ENCODE results near the gene SGMS1. TPM values are rescaled to one million over a fixed set of nuclear protein-coding genes. Genes with fewer than 3 reads are reported as not detected.

SGMS1 gene
- polyA plus RNA-seq, 1 of the 3 experiments (the other 2 are of a cell fraction) = 6.3 TPM

DNA sequence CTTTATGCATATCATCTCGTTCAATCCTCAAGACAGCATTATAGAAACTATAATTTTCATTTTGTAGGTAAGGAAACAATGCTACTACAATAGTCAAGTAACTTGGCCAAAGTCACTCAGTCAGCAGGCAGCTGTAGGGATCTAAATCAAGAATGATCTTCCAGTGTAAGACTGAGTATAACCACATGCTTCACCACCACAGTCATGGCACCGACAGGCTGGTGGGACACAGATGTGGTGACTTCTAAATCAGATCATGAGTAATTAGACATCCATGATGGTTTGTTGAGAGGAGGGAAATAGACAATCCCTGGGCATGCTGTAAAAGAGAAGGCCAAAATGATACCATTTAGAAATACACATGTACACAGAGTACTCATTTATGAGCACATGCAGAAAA lies 288.4 kb downstream of the SGMS1 start (continued):
- no peak for TF ChIP-seq MEF2A (IDR thresholded peaks at IDR 0.05; ENCODE audit: borderline replicate concordance, low read depth)
- no peak for TF ChIP-seq NFIC (IDR thresholded peaks at IDR 0.05; ENCODE audit: borderline replicate concordance)
- TF ChIP-seq RXRA (IDR thresholded peaks at IDR 0.05; ENCODE audit: borderline replicate concordance, low read depth) = no peak
- no peak for TF ChIP-seq ELF1 (IDR thresholded peaks at IDR 0.05)

- no peak overlapping the region for H3K9ac ChIP-seq
- DNase-seq = no peak
- no peak overlapping the region for H2AFZ ChIP-seq (ENCODE audit: low read depth)
- no peaks in the 10 kb centered on the region for H3K27me3 ChIP-seq (ENCODE audit: insufficient read depth)
- WGBS (ENCODE audit: low lambda C conversion rate) = 89% methylated on average over 2 of the region's 2 CpGs
- no peak overlapping the region for H3K4me2 ChIP-seq
- CTCF ChIA-PET = no interaction called here
- H3K79me2 ChIP-seq (ENCODE audit: insufficient read depth) = no peaks in the 10 kb centered on the region
- H4K20me1 ChIP-seq (ENCODE audit: insufficient read depth) = no peaks in the 10 kb centered on the region
- H3F3A ChIP-seq (replicated peaks; ENCODE audit: insufficient read depth) = no peaks in the 10 kb centered on the region
- no peaks in the 10 kb centered on the region for H3K9me3 ChIP-seq
- H3K9me2 ChIP-seq = no peaks in the 10 kb centered on the region
- H3K4me1 ChIP-seq (ENCODE audit: control insufficient read depth in 1 of 2, insufficient read depth in 2 of 2, low read depth in 1 of 2, low read length in 1 of 2) = no peaks in the 10 kb centered on the region
- TF ChIP-seq RCOR1 (IDR thresholded peaks at IDR 0.05; ENCODE audit: low read length) (no peak), RXRA (IDR thresholded peaks at IDR 0.05; ENCODE audit: borderline replicate concordance, low read depth) (no peak), GATA2 (CRISPR knock-in tag; IDR thresholded peaks at IDR 0.05) (no peak), ELF1 (IDR thresholded peaks at IDR 0.05) (no peak), REST (IDR thresholded peaks at IDR 0.05; ENCODE audit: low read depth, low read length) (no peak), MEF2A (IDR thresholded peaks at IDR 0.05; ENCODE audit: borderline replicate concordance, low read depth) (no peak), POLR2AphosphoS5 (IDR thresholded peaks at IDR 0.05; ENCODE audit: low read depth, low read length) (no peak)
- TF ChIP-seq, protein P1, sequence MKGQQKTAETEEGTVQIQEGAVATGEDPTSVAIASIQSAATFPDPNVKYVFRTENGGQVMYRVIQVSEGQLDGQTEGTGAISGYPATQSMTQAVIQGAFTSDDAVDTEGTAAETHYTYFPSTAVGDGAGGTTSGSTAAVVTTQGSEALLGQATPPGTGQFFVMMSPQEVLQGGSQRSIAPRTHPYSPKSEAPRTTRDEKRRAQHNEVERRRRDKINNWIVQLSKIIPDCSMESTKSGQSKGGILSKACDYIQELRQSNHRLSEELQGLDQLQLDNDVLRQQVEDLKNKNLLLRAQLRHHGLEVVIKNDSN (IDR thresholded peaks at IDR 0.05; ENCODE audit: borderline replicate concordance, low read depth) = no peak
- no peak overlapping the region for H3K4me3 ChIP-seq (ENCODE audit: low read depth in 2 of 2, low read length in 1 of 2)
- POLR2A ChIA-PET = no interaction called here
- no peak overlapping the region for H3K27ac ChIP-seq (ENCODE audit: low read depth in 2 of 2, low read length in 1 of 2)
- no peaks in the 10 kb centered on the region for H3K36me3 ChIP-seq (replicated peaks in 1 of 2; ENCODE audit: control insufficient read depth in 1 of 2, insufficient read depth in 2 of 2, low read length in 1 of 2)
These were observed 289.5 kb downstream of the SGMS1 start for GRCh38 chr10:50334273-50334672.

- no peak for DNase-seq
- H3K9me2 ChIP-seq = no peaks in the 10 kb centered on the region
- H2AFZ ChIP-seq (ENCODE audit: low read depth) = no peak overlapping the region
- no peaks in the 10 kb centered on the region for H3K9me3 ChIP-seq
- H3K4me1 ChIP-seq (ENCODE audit: control insufficient read depth in 1 of 2, insufficient read depth in 2 of 2, low read depth in 1 of 2, low read length in 1 of 2) = no peaks in the 10 kb centered on the region
- no peak overlapping the region for H3K4me3 ChIP-seq (ENCODE audit: low read depth in 2 of 2, low read length in 1 of 2)
- H3K27ac ChIP-seq (ENCODE audit: low read depth in 2 of 2, low read length in 1 of 2) = no peak overlapping the region
- ChIA-PET CTCF (no interaction called here), POLR2A (no interaction called here)
- no peaks in the 10 kb centered on the region for H3K36me3 ChIP-seq (replicated peaks in 1 of 2; ENCODE audit: control insufficient read depth in 1 of 2, insufficient read depth in 2 of 2, low read length in 1 of 2)
- H3K27me3 ChIP-seq (ENCODE audit: insufficient read depth) = no peaks in the 10 kb centered on the region
- no peaks in the 10 kb centered on the region for H4K20me1 ChIP-seq (ENCODE audit: insufficient read depth)
- H3F3A ChIP-seq (replicated peaks; ENCODE audit: insufficient read depth) = peaks cover under 1% of the 10 kb centered on the region
- TF ChIP-seq, protein P1 (IDR thresholded peaks at IDR 0.05; ENCODE audit: borderline replicate concordance, low read depth) = no peak
- no peak for TF ChIP-seq JUND (IDR thresholded peaks at IDR 0.05)
- TF ChIP-seq IRF3 (IDR thresholded peaks at IDR 0.05; ENCODE audit: low read depth, low read length) = no peak
- TF ChIP-seq EP300 (IDR thresholded peaks at IDR 0.05; ENCODE audit: borderline replicate concordance in 1 of 2, low read depth in 1 of 2, low read length in 1 of 2) = no peak
- no peak for TF ChIP-seq FOXM1 (IDR thresholded peaks at IDR 0.05; ENCODE audit: low read depth)
- TF ChIP-seq REST (IDR thresholded peaks at IDR 0.05; ENCODE audit: low read depth, low read length) = no peak
- no peak for TF ChIP-seq RAD21 (IDR thresholded peaks at IDR 0.05; ENCODE audit: low read length)
- TF ChIP-seq, protein P2, sequence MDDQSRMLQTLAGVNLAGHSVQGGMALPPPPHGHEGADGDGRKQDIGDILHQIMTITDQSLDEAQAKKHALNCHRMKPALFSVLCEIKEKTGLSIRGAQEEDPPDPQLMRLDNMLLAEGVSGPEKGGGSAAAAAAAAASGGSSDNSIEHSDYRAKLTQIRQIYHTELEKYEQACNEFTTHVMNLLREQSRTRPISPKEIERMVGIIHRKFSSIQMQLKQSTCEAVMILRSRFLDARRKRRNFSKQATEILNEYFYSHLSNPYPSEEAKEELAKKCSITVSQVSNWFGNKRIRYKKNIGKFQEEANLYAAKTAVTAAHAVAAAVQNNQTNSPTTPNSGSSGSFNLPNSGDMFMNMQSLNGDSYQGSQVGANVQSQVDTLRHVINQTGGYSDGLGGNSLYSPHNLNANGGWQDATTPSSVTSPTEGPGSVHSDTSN (IDR thresholded peaks at IDR 0.05) = no peak
- H3K4me2 ChIP-seq = no peak overlapping the region
- no peak overlapping the region for H3K9ac ChIP-seq
- H3K79me2 ChIP-seq (ENCODE audit: insufficient read depth) = no peaks in the 10 kb centered on the region
These were observed 289.9 kb downstream of the SGMS1 start for GRCh38 chr10:50333872-50334271.
